GM12873 (cell line): ENCODE measurements around the gene LCE3A.

Experiments
- CTCF ChIP-seq: IDR thresholded peaks from 2 replicates; pipeline ENCODE4 v1.5.1; 2012; ENCODE audit warnings: low read depth, mild to moderate bottlenecking, moderate library complexity, low read length, control low read depth; ENCODE audit not compliant: insufficient read depth; ENCODE audit errors: missing control alignments

LCE3A gene

GRCh38 chr1:152622803-152623202, at the start of gene LCE3A:
Gene LCE3A, minus strand, starts transcription at chr1:152623103. Its CDS starts 0 bp downstream, at chr1:152623103.
- no peak for TF ChIP-seq CTCF

GRCh38 chr1:152667648-152668047, 44.7 kb upstream of the LCE3A start:
- no peak for TF ChIP-seq CTCF

GRCh38 chr1:152663098-152663497, 40.2 kb upstream of the LCE3A start, which contains the start of gene LCE2D:
Gene LCE2D, plus strand, starts transcription at chr1:152663380. Its CDS starts 726 bp downstream, at chr1:152664106.
- TF ChIP-seq CTCF = no peak

- no peak for TF ChIP-seq CTCF
Measured at GRCh38 chr1:152658649-152659048, 35.7 kb upstream of the LCE3A start.

- no peak for TF ChIP-seq CTCF
Measured at GRCh38 chr1:152657677-152658076, 34.8 kb upstream of the LCE3A start.

GRCh38 chr1:152656459-152656858, 33.6 kb upstream of the LCE3A start:
- no peak for TF ChIP-seq CTCF

GRCh38 chr1:152654110-152654509, 31.2 kb upstream of the LCE3A start:
- peak; percentile 80 for TF ChIP-seq CTCF
